Ovary (tissue), 3 donors: ENCODE results near the gene MAP3K21.

Source experiments
- EP300 ChIP-seq: sonication (generic); formaldehyde crosslinking; IDR thresholded peaks from one replicate; pipeline ENCODE4 v1.6.1; 2017; ENCODE audit warnings: antibody characterized with exemption
- POLR2A ChIP-seq: fragments of 450-650 bp; IDR thresholded peaks from one replicate; pipeline ENCODE4 v1.6.1; 2017; ENCODE audit warnings: antibody characterized with exemption, mild to moderate bottlenecking, moderate library complexity
- TF ChIP-seq, protein P1 (sequence below), 3 donors: fragments of 450-650 bp in 2 of 3; fragments of 200-600 bp in 1 of 3; IDR thresholded peaks; one replicate each; pipeline versions ENCODE4 v1.5.1 to v1.8.0; 2016 to 2022; ENCODE audit warnings: antibody characterized with exemption in 3 of 3, mild to moderate bottlenecking in 1 of 3
- donor health status: DM: no; HTN: no; CAD: no.

DNA sequence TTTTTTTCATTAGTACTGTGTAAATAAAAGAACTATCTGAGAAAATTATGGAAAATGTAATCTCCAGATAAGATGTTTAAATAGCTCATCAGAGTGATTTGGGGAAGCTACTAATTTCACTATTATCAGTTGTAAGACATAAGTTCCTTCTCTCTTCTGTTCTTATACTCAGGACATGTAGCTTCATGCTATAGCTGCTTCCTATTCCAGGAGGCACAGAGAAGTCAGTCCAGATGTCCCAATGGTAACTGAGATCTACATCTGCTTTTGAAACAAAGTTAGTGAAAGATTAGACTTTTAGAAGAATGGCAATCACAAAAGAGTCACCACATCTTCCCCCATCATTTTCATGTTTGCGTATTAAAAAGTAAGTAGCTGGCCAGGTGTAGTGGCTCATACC, 5.6 kb downstream of the MAP3K21 start:
- TF ChIP-seq, protein P1, sequence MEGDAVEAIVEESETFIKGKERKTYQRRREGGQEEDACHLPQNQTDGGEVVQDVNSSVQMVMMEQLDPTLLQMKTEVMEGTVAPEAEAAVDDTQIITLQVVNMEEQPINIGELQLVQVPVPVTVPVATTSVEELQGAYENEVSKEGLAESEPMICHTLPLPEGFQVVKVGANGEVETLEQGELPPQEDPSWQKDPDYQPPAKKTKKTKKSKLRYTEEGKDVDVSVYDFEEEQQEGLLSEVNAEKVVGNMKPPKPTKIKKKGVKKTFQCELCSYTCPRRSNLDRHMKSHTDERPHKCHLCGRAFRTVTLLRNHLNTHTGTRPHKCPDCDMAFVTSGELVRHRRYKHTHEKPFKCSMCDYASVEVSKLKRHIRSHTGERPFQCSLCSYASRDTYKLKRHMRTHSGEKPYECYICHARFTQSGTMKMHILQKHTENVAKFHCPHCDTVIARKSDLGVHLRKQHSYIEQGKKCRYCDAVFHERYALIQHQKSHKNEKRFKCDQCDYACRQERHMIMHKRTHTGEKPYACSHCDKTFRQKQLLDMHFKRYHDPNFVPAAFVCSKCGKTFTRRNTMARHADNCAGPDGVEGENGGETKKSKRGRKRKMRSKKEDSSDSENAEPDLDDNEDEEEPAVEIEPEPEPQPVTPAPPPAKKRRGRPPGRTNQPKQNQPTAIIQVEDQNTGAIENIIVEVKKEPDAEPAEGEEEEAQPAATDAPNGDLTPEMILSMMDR (IDR thresholded peaks at IDR 0.05) = no peak
- TF ChIP-seq POLR2A (no peak), EP300 (no peak)
